ENCODE data around the gene PPP1R14C.

DNA sequence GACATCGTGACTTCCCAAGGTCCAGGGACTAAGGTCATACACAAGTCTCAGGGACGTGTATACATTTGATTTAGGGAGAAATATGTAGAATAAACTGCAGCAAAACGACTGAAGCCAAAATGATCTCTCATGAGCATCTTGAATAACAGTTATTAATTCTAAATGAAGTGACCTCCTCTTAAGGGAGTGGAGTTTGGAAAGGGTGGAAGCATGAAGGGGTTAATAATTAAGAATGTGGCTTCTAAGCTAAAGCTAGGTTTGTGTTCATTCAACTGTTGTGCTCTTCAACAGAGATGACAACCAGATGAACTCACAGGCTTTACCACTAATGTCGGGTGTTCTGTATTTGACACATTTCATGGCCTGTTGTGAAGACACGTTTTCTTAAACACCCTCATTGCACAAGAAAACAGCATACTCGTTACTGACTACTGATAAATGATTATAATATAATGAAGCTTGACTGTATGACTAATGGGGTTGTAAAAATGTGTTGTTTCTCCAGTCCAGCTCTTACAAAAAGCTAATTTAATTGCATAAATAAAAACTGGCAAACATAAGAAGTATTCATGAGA is 1.5 kb downstream of the PPP1R14C start:
- TF ChIP-seq FOXP2 (optimal IDR thresholded peaks at IDR 0.05; ENCODE audit: control extremely low read depth, extremely low read length, insufficient read depth), result no peak
- no peak for TF ChIP-seq EZH2 (IDR thresholded peaks at IDR 0.05)
- TF ChIP-seq POLR2AphosphoS5 (IDR thresholded peaks at IDR 0.05; ENCODE audit: borderline replicate concordance, low read depth, low read length), result no peak

Measured in SK-N-MC (cell line).